GM23338 (cell line): ENCODE results near the gene MRPS15. TPM values are rescaled to one million over a fixed set of nuclear protein-coding genes. Genes with fewer than 3 reads are reported as not detected.

Experiments used
- ATAC-seq: fragments of 200-7000 bp; cut with Tn5 transposase; 3 replicates; pipeline ENCODE4 v1.9.1; 2020
- DNase-seq: peaks from one replicate; pipeline ENCODE4 v3.0.0-alpha.2; 2015; ENCODE audit warnings: low spot score
- H2AFZ ChIP-seq: fragments of 200-600 bp; sonication (generic); 2 replicates; pipeline ENCODE4 v1.8.0; 2016; ENCODE audit warnings: antibody characterized with exemption, mild to moderate bottlenecking, moderate library complexity
- H3F3A ChIP-seq: fragments of 200-600 bp; sonication (generic); replicated peaks from 2 replicates; pipeline ENCODE4 v1.8.0; 2017; ENCODE audit warnings: antibody characterized with exemption, mixed run types, low read depth
- H3K27ac ChIP-seq: fragments of 200-600 bp; sonication (generic); 2 replicates; pipeline ENCODE4 v1.6.1; 2016; ENCODE audit warnings: low read depth
- H3K27me3 ChIP-seq: fragments of 200-600 bp; sonication (generic); 2 replicates; pipeline ENCODE4 v1.8.0; 2016; ENCODE audit warnings: mild to moderate bottlenecking, mixed run types, moderate library complexity; ENCODE audit not compliant: insufficient read depth
- H3K36me3 ChIP-seq: fragments of 200-600 bp; sonication (generic); 2 replicates; pipeline ENCODE4 v1.8.0; 2016; ENCODE audit warnings: mild to moderate bottlenecking; ENCODE audit not compliant: insufficient read depth
- H3K4me1 ChIP-seq: fragments of 200-600 bp; sonication (generic); 2 replicates; pipeline ENCODE4 v1.8.0; 2016; ENCODE audit warnings: mild to moderate bottlenecking, moderate library complexity; ENCODE audit not compliant: insufficient read depth
- H3K4me2 ChIP-seq: fragments of 200-600 bp; sonication (generic); 2 replicates; pipeline ENCODE4 v1.7.1; 2017; ENCODE audit warnings: mixed run types
- H3K4me3 ChIP-seq: fragments of 200-600 bp; sonication (generic); 2 replicates; pipeline ENCODE4 v1.6.1; 2016; ENCODE audit warnings: mixed run types
- H3K79me2 ChIP-seq: fragments of 200-600 bp; sonication (generic); replicated peaks from 2 replicates; pipeline ENCODE4 v1.8.0; 2017; ENCODE audit warnings: mild to moderate bottlenecking; ENCODE audit not compliant: insufficient read depth
- H3K9me2 ChIP-seq: fragments of 200-600 bp; sonication (generic); 2 replicates; pipeline ENCODE4 v1.8.0; 2017; ENCODE audit not compliant: insufficient read depth
- H4K20me1 ChIP-seq: fragments of 200-600 bp; sonication (generic); replicated peaks from 2 replicates; pipeline ENCODE4 v1.8.0; 2017; ENCODE audit warnings: mild to moderate bottlenecking; ENCODE audit not compliant: insufficient read depth
- H3K27ac Mint-ChIP-seq: 2 replicates; pipeline ENCODE4 v1.8.0; 2020; ENCODE audit warnings: inconsistent platforms, mild to moderate bottlenecking, moderate library complexity, mixed read lengths
- H3K27me3 Mint-ChIP-seq: 3 replicates; pipeline ENCODE4 v1.8.0; 2022; ENCODE audit warnings: low read depth, mild to moderate bottlenecking, moderate library complexity, mixed read lengths, inconsistent platforms; ENCODE audit not compliant: insufficient read depth, poor library complexity
- H3K36me3 Mint-ChIP-seq: 3 replicates; pipeline ENCODE4 v1.8.0; 2021; ENCODE audit warnings: low read depth, mild to moderate bottlenecking, inconsistent platforms, moderate library complexity, mixed read lengths
- H3K4me1 Mint-ChIP-seq: 3 replicates; pipeline ENCODE4 v1.8.0; 2020; ENCODE audit warnings: mild to moderate bottlenecking, inconsistent platforms, mixed read lengths
- H3K4me3 Mint-ChIP-seq: 3 replicates; pipeline ENCODE4 v1.8.0; 2021; ENCODE audit warnings: moderate library complexity, mild to moderate bottlenecking, inconsistent platforms, mixed read lengths
- H3K9me3 Mint-ChIP-seq: 3 replicates; pipeline ENCODE4 v1.8.0; 2020; ENCODE audit warnings: moderate library complexity, mild to moderate bottlenecking, inconsistent platforms, mixed read lengths
- CREB1 ChIP-seq: fragments of 250-450 bp; sonication (Bioruptor Pico); IDR thresholded peaks from 2 replicates; pipeline ENCODE4 v1.5.0; 2020; ENCODE audit warnings: low read depth, mild to moderate bottlenecking, moderate library complexity
- EZH2 ChIP-seq: fragments of 200-600 bp; sonication (generic); IDR thresholded peaks from one replicate; pipeline ENCODE4 v1.8.0; 2017; ENCODE audit warnings: antibody characterized with exemption, mild to moderate bottlenecking, low read depth; ENCODE audit not compliant: unreplicated experiment
- EZH2phosphoT487 ChIP-seq: fragments of 200-600 bp; sonication (generic); IDR thresholded peaks from one replicate; pipeline ENCODE4 v1.8.1; 2018; ENCODE audit warnings: antibody characterized with exemption; ENCODE audit not compliant: unreplicated experiment
- JUNB ChIP-seq: IDR thresholded peaks from one replicate; pipeline ENCODE4 v1.6.1; 2016; ENCODE audit warnings: antibody characterized with exemption; ENCODE audit not compliant: unreplicated experiment
- NANOG ChIP-seq: IDR thresholded peaks from 2 replicates; pipeline ENCODE4 v1.6.1; 2016; ENCODE audit warnings: antibody characterized with exemption, borderline replicate concordance
- POLR2AphosphoS5 ChIP-seq: IDR thresholded peaks from 2 replicates; pipeline ENCODE4 v1.6.1; 2016; ENCODE audit warnings: antibody characterized with exemption, low read depth
- STAT1 ChIP-seq: IDR thresholded peaks from one replicate; pipeline ENCODE4 v1.6.1; 2016; ENCODE audit warnings: antibody characterized with exemption; ENCODE audit not compliant: unreplicated experiment
- ZNF114 ChIP-seq: fragments of 250-450 bp; sonication (Bioruptor Pico); IDR thresholded peaks from 2 replicates; pipeline ENCODE4 v1.5.0; 2020; ENCODE audit warnings: mild to moderate bottlenecking, moderate library complexity
- ZNF331 ChIP-seq: fragments of 250-450 bp; sonication (Bioruptor Pico); IDR thresholded peaks from 2 replicates; pipeline ENCODE4 v1.5.0; 2020; ENCODE audit warnings: low read depth, mild to moderate bottlenecking, moderate library complexity
- ZNF462 ChIP-seq: fragments of 250-450 bp; sonication (Bioruptor Pico); IDR thresholded peaks from 2 replicates; pipeline ENCODE4 v1.5.0; 2020; ENCODE audit warnings: mild to moderate bottlenecking, moderate library complexity
- polyA plus RNA-seq: library from polyadenylated mRNA; unstranded; fragments of >200 nt; fragmentation: Nextera tagmentation; extraction: Ambion mirVana; gene quantifications from 2 replicates; pipeline ENCODE4 v1.2.1, GENCODE V29; 2016
- total RNA-seq: library from RNA; depleted of rRNA; stranded (reverse); fragments of >200 nt; shearing (Covaris generic); gene quantifications from 2 replicates; pipeline ENCODE4 v1.2.3, GENCODE V29; 2014
- TF ChIP-seq, protein P1 (sequence below): IDR thresholded peaks from one replicate; pipeline ENCODE4 v1.6.1; 2018; ENCODE audit warnings: antibody characterized with exemption; ENCODE audit not compliant: unreplicated experiment
- TF ChIP-seq, protein P2 (sequence below), 2 experiments: fragments of 200-600 bp in 1 of 2; sonication (generic) in 1 of 2; conservative IDR thresholded peaks; 2 replicates each; pipeline versions ENCODE4 v1.5.1 to v1.6.1; 2016 to 2017; ENCODE audit warnings: antibody characterized with exemption in 2 of 2, low read depth in 2 of 2, mild to moderate bottlenecking in 2 of 2, moderate library complexity in 1 of 2
- TF ChIP-seq, protein P3 (sequence below): IDR thresholded peaks from 2 replicates; pipeline ENCODE4 v1.6.1; 2016; ENCODE audit warnings: antibody characterized with exemption

The MRPS15 gene
- total and polyA plus RNA-seq, 2 experiments from 2014 or later: 105 to 311 TPM

- Histone ChIP-seq H3K27me3 (peaks cover 2% of the 10 kb centered on the region; the same call in 1 of the 2 replicates), H3K4me2 (no peak overlapping the region), H3K4me1 (no peaks in the 10 kb centered on the region), H3F3A (no peaks in the 10 kb centered on the region), H4K20me1 (no peaks in the 10 kb centered on the region), H3K36me3 (no peaks in the 10 kb centered on the region), H3K27ac (no peak overlapping the region), H3K4me3 (no peak overlapping the region), H3K79me2 (no peaks in the 10 kb centered on the region), H2AFZ (no peak overlapping the region), H3K9me2 (no peaks in the 10 kb centered on the region)
- Mint-ChIP-seq H3K27me3 (peaks cover 4% of the 10 kb centered on the region), H3K27ac (no peak overlapping the region), H3K36me3 (no peaks in the 10 kb centered on the region), H3K4me1 (peaks cover 7% of the 10 kb centered on the region; the same call in 2 of the 3 replicates), H3K4me3 (no peak overlapping the region), H3K9me3 (no peaks in the 10 kb centered on the region; the same call in 2 of the 3 replicates)
- ATAC-seq (no peak), DNase-seq (no peak)
- TF ChIP-seq, protein P1, sequence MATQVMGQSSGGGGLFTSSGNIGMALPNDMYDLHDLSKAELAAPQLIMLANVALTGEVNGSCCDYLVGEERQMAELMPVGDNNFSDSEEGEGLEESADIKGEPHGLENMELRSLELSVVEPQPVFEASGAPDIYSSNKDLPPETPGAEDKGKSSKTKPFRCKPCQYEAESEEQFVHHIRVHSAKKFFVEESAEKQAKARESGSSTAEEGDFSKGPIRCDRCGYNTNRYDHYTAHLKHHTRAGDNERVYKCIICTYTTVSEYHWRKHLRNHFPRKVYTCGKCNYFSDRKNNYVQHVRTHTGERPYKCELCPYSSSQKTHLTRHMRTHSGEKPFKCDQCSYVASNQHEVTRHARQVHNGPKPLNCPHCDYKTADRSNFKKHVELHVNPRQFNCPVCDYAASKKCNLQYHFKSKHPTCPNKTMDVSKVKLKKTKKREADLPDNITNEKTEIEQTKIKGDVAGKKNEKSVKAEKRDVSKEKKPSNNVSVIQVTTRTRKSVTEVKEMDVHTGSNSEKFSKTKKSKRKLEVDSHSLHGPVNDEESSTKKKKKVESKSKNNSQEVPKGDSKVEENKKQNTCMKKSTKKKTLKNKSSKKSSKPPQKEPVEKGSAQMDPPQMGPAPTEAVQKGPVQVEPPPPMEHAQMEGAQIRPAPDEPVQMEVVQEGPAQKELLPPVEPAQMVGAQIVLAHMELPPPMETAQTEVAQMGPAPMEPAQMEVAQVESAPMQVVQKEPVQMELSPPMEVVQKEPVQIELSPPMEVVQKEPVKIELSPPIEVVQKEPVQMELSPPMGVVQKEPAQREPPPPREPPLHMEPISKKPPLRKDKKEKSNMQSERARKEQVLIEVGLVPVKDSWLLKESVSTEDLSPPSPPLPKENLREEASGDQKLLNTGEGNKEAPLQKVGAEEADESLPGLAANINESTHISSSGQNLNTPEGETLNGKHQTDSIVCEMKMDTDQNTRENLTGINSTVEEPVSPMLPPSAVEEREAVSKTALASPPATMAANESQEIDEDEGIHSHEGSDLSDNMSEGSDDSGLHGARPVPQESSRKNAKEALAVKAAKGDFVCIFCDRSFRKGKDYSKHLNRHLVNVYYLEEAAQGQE: no peak
- TF ChIP-seq STAT1 (no peak), CREB1 (CRISPR knock-in tag) (no peak), ZNF114 (CRISPR knock-in tag) (no peak), EZH2phosphoT487 (no peak), ZNF462 (CRISPR knock-in tag) (no peak), NANOG (no peak), JUNB (no peak), ZNF331 (CRISPR knock-in tag) (no peak), EZH2 (no peak), POLR2AphosphoS5 (no peak)
- TF ChIP-seq, protein P2, sequence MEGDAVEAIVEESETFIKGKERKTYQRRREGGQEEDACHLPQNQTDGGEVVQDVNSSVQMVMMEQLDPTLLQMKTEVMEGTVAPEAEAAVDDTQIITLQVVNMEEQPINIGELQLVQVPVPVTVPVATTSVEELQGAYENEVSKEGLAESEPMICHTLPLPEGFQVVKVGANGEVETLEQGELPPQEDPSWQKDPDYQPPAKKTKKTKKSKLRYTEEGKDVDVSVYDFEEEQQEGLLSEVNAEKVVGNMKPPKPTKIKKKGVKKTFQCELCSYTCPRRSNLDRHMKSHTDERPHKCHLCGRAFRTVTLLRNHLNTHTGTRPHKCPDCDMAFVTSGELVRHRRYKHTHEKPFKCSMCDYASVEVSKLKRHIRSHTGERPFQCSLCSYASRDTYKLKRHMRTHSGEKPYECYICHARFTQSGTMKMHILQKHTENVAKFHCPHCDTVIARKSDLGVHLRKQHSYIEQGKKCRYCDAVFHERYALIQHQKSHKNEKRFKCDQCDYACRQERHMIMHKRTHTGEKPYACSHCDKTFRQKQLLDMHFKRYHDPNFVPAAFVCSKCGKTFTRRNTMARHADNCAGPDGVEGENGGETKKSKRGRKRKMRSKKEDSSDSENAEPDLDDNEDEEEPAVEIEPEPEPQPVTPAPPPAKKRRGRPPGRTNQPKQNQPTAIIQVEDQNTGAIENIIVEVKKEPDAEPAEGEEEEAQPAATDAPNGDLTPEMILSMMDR (conservative IDR thresholded peaks at IDR 0.05; ENCODE audit: low read depth in 2 of 2): no peak
- TF ChIP-seq, protein P3, sequence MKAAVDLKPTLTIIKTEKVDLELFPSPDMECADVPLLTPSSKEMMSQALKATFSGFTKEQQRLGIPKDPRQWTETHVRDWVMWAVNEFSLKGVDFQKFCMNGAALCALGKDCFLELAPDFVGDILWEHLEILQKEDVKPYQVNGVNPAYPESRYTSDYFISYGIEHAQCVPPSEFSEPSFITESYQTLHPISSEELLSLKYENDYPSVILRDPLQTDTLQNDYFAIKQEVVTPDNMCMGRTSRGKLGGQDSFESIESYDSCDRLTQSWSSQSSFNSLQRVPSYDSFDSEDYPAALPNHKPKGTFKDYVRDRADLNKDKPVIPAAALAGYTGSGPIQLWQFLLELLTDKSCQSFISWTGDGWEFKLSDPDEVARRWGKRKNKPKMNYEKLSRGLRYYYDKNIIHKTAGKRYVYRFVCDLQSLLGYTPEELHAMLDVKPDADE: no peak
Measured at GRCh38 chr1:36503733-36504132, 39.5 kb upstream of the MRPS15 start.
